ENCODE measurements around the gene C11orf21. TPM values are rescaled to one million over a fixed set of nuclear protein-coding genes. Genes with fewer than 3 reads are reported as not detected.

The C11orf21 gene
- not detected in 2 replicates for polyA plus RNA-seq

DNA sequence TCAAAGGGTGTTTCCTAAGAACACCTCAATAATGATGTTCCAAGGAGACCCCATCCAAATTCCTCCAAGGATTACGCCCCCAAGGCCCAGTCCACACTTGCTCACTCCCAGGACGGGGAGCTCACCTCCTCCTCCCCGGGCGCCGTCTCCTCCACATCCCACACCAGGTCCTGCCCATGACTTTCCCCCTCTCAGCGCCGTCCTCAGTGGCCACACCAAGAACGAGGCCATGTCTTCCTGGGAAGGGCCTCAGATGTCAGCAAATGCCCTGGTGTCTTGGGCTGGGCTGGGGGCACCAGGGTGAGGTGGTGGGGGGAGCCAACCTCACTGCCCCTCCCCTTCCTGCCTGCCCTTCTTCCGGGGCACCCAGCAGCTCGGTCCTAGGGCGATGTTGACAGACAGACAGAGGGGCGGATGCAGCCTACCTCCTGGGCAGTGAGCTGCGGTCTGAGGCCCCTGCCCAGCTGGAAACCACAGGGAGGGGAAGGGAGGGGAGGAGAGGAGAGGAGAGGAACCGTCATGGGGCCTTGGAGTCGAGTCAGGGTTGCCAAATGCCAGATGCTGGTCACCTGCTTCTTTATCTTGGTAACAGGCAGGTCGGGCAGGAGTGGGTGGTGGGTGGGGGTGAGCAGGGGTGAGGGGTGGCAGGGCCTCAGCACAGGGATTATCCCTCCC lies at the start of gene C11orf21, which contains the start of gene TSPAN32:
TSS of gene C11orf21 (minus strand) at position 288 of the 675 bp plus-strand sequence. CDS start at position 178, 110 bp downstream.
TSS of gene TSPAN32 (plus strand) at position 383 of the 675 bp plus-strand sequence. CDS start at position 520, 137 bp downstream.

DNA sequence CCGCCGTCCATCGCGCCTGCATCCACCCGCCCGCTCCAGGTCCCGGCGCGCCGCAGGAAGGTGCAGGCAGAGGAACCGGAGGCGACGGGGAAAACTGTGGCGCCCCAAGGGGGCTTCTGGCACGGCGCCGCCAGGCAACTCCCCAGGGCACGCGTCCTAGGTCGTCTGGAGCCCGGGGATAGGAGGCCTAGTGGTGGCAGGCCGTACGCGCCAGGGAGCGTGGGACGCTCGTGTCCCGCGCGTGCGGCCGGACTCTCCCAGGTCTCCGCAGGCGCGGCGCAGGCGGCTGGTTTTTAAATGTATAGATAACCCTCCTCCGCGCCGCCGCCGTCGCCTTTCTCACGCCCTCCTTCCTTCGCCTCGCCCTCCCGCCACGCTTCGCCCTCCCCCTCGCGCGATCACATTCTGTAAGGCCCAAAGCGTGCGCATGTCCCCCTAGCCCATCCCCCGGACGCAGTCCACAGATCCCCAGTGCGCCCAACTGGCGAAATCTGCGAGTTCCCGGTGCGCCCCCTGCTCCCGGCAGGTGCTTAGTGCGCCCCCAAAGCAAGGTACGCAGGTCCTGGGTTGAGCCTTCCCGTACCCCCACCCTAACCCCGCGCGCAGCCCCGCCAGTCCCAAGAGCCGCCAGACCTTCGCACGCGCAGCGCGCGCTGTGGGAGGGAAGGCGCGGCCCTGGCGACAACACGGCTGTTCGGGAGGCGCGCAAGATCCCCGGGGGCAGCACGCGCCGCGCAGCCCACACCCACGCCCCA lies 31.2 kb downstream of the C11orf21 start, which contains the start of gene ASCL2:
TSS of gene ASCL2 (minus strand) at position 267 of the 755 bp plus-strand sequence. CDS start at position 11, 256 bp downstream.

Other genes with a start within 250 kb of the C11orf21 start
- 0.14 TPM in 1 of 2 replicates, not detected in the other for gene IGF2, start 162.5 kb downstream of the C11orf21 start, polyA plus RNA-seq
- gene INS, start 140.7 kb downstream of the C11orf21 start, polyA plus RNA-seq = not detected in 2 replicates
- gene TH, start 130.1 kb downstream of the C11orf21 start, polyA plus RNA-seq = not detected in 2 replicates
- not detected in 2 replicates for gene ASCL2, start 31.3 kb downstream of the C11orf21 start, polyA plus RNA-seq
- gene TSPAN32, start 95 bp upstream of the C11orf21 start, polyA plus RNA-seq = not detected in 2 replicates
- gene CD81, start 75.4 kb upstream of the C11orf21 start, polyA plus RNA-seq = 41.5 and 50.9 TPM in 2 replicates
- 3.6 and 4.8 TPM in 2 replicates for gene TSSC4, start 98.8 kb upstream of the C11orf21 start, polyA plus RNA-seq
- not detected in 2 replicates for gene TRPM5, start 142.6 kb upstream of the C11orf21 start, polyA plus RNA-seq
- gene KCNQ1, start 143.1 kb upstream of the C11orf21 start, polyA plus RNA-seq = not detected in 2 replicates

Data from Purkinje cell (primary cell).